Dermis blood vessel endothelial cell (primary cell): Measurements from ENCODE around the gene CACNA1B. TPM values are rescaled to one million over a fixed set of nuclear protein-coding genes. Genes with fewer than 3 reads are reported as not detected.
"Not testable (repeated sequence)": the region's sequence is repeated elsewhere in the genome, so short reads cannot be mapped to it uniquely, and the experiment has no call there.

ENCODE experiments used
- DNase-seq: peaks from one replicate; pipeline ENCODE4 v3.0.0; 2010
- total RNA-seq: library from RNA; depleted of rRNA; stranded (reverse); fragments of >200 nt; gene quantifications from 2 replicates; pipeline ENCODE4 v1.2.3, GENCODE V29; 2014

Gene CACNA1B
- total RNA-seq, 1 donor from 2014 or later = 0.17 TPM

GRCh38 chr9:138103111-138103848 lies 225.7 kb downstream of the CACNA1B start:
- no peak for DNase-seq

- no peak for DNase-seq
Measured at GRCh38 chr9:138103849-138104206, 226.2 kb downstream of the CACNA1B start.

- no peak for DNase-seq
Measured at GRCh38 chr9:138104251-138105122, 226.9 kb downstream of the CACNA1B start.

GRCh38 chr9:138105123-138105415 lies 227.5 kb downstream of the CACNA1B start:
- DNase-seq = no peak

GRCh38 chr9:138105561-138106505 lies 228.3 kb downstream of the CACNA1B start:
- DNase-seq = no peak

GRCh38 chr9:138107039-138107438 lies 229.5 kb downstream of the CACNA1B start:
- not testable (repeated sequence) for DNase-seq

GRCh38 chr9:138111607-138112006 lies 234.0 kb downstream of the CACNA1B start:
- DNase-seq = no peak

- DNase-seq = no peak
Measured at GRCh38 chr9:138112090-138112748, 234.6 kb downstream of the CACNA1B start.

GRCh38 chr9:138112791-138113600 lies 235.4 kb downstream of the CACNA1B start:
- no peak for DNase-seq

GRCh38 chr9:138113701-138114325 lies 236.2 kb downstream of the CACNA1B start:
- DNase-seq = not testable (repeated sequence)

- no peak for DNase-seq
Measured at GRCh38 chr9:138114501-138115245, 237.1 kb downstream of the CACNA1B start.

GRCh38 chr9:138115506-138115905 lies 237.9 kb downstream of the CACNA1B start:
- DNase-seq = no peak

GRCh38 chr9:138116521-138116920 lies 238.9 kb downstream of the CACNA1B start:
- DNase-seq = no peak

- no peak for DNase-seq
Measured at GRCh38 chr9:138117101-138117750, 239.6 kb downstream of the CACNA1B start.

GRCh38 chr9:138117836-138118235 lies 240.3 kb downstream of the CACNA1B start:
- no peak for DNase-seq

- no peak for DNase-seq
Measured at GRCh38 chr9:138118601-138119071, 241.1 kb downstream of the CACNA1B start.

GRCh38 chr9:138119202-138120027 lies 241.8 kb downstream of the CACNA1B start:
- DNase-seq = no peak

GRCh38 chr9:138120072-138120471 lies 242.5 kb downstream of the CACNA1B start:
- DNase-seq = no peak
